OCI-LY1 (cell line): Measurements from ENCODE around the gene TTC21A.

Experiments
- CTCF ChIP-seq: fragments of 200-600 bp; sonication (generic), shearing (Covaris generic); IDR thresholded peaks from 2 replicates; pipeline ENCODE4 v1.5.1; 2017; ENCODE audit warnings: mild to moderate bottlenecking, antibody characterized with exemption, low read length, moderate library complexity, mixed read lengths
- EZH2 ChIP-seq: fragments of 200-600 bp; sonication (generic), shearing (Covaris generic); IDR thresholded peaks from 2 replicates; pipeline ENCODE4 v1.8.0; 2017; ENCODE audit warnings: borderline replicate concordance, mixed run types, mild to moderate bottlenecking, antibody characterized with exemption, low read length, moderate library complexity, mixed read lengths

DNA sequence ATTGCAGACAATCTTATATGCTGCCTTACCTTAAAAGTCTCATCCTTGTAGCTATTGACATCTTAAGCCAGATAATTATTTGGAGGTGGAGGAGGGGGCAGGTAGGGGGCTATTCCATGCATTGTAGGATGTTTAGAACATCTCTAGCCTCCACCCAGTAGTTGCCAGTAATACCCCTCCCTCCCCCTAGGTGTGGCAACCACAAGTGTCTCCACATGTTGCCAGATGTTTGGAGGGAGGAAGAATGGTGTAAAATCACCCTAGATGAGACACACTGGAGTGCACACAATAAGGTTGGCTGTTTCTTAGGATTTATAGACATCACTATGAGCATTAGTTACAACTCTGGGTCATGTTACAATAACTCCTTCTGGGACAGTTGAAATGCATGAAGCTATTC lies 27.5 kb upstream of the TTC21A start:
- TF ChIP-seq CTCF (no peak), EZH2 (no peak)
